Hypothalamus (tissue), 51 donors: ENCODE measurements around the gene RPS6KA2.

Source experiments
- DNase-seq, 51 donors: peaks; one replicate each; lab custom pipeline; 2025; lab: John Stamatoyannopoulos, UW

RPS6KA2 gene

GRCh38 chr6:166580076-166581050, 46.7 kb downstream of the RPS6KA2 start:
- no peak for DNase-seq

GRCh38 chr6:166579237-166579850, 47.7 kb downstream of the RPS6KA2 start:
- no peak for DNase-seq

- DNase-seq, result no peak
Measured at GRCh38 chr6:166578536-166579236, 48.4 kb downstream of the RPS6KA2 start.

- peak in 1 of 51 donors; percentile 64 for DNase-seq
Measured at GRCh38 chr6:166575205-166575604, 51.8 kb downstream of the RPS6KA2 start.

- no peak for DNase-seq
Measured at GRCh38 chr6:166573511-166574216, 53.4 kb downstream of the RPS6KA2 start.

GRCh38 chr6:166572370-166573261, 54.4 kb downstream of the RPS6KA2 start:
- DNase-seq, result peak in 1 of 51 donors; percentile 15

GRCh38 chr6:166570929-166571713, 55.9 kb downstream of the RPS6KA2 start:
- no peak for DNase-seq

- no peak for DNase-seq
Measured at GRCh38 chr6:166569206-166569605, 57.8 kb downstream of the RPS6KA2 start.

- no peak for DNase-seq
Measured at GRCh38 chr6:166567813-166568212, 59.2 kb downstream of the RPS6KA2 start.

GRCh38 chr6:166567107-166567506, 59.9 kb downstream of the RPS6KA2 start:
- DNase-seq, result no peak

- DNase-seq, result no peak
Measured at GRCh38 chr6:166566026-166567011, 60.7 kb downstream of the RPS6KA2 start.

- no peak for DNase-seq
Measured at GRCh38 chr6:166565084-166565967, 61.7 kb downstream of the RPS6KA2 start.

GRCh38 chr6:166563805-166564204, 63.2 kb downstream of the RPS6KA2 start:
- no peak for DNase-seq

GRCh38 chr6:166563200-166563599, 63.9 kb downstream of the RPS6KA2 start:
- DNase-seq, result no peak

- DNase-seq, result no peak
Measured at GRCh38 chr6:166562726-166563125, 64.3 kb downstream of the RPS6KA2 start.

GRCh38 chr6:166561771-166562359, 65.2 kb downstream of the RPS6KA2 start:
- DNase-seq, result no peak
